ENCODE results near the gene ETS2. TPM values are rescaled to one million over a fixed set of nuclear protein-coding genes. Genes with fewer than 3 reads are reported as not detected.
"Not testable (repeated sequence)": the region's sequence is repeated elsewhere in the genome, so short reads cannot be mapped to it uniquely, and the experiment has no call there.

ETS2 gene
- total RNA-seq, 2 donors from 2014 or later: 8.1 to 10.9 TPM

DNA sequence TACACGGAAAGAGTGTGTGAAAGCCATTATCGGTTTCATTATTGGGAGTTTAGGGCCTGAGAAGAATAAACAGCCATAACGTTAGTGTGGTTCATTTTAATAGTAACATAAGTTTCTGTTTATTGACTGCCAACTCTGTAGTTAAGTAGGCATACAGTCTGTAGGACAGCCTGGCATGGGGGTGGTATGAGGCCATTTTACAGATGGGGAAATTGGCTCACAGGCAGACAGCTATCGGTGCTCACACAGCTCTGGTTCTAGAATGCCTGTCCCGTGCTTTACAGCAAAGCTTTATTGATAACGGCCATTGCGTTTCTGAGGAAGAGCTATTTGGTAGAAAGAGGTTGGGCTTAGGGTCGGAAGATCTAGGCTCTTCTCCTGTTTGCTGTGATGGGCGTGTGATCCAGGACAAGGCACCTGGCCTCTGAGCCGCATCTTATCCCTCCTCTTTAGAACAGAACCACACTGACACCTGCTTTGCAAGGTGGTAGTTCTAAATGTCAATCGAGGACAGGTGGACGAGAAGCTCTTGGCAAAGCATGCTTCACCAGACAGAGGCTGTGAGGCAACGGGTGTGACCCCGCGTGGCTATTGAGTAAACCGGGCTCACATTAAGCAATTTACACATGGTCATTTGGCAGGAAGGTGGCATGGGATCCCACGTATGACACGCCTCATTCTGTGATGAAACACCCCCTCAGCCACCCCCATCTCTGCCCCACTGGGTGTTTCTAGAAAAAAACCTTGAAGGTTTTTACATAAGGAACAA is 14.9 kb downstream of the ETS2 start:
- no peak overlapping the region for H3K27ac Mint-ChIP-seq
- no peaks in the 10 kb centered on the region for H3K4me1 Mint-ChIP-seq
- H3K36me3 Mint-ChIP-seq (ENCODE audit: low read depth): peaks cover under 1% of the 10 kb centered on the region
- no peak overlapping the region for H3K4me3 Mint-ChIP-seq
- DNase-seq (no peak), ATAC-seq (no peak)
- no peaks in the 10 kb centered on the region for H3K27me3 Mint-ChIP-seq
- no peaks in the 10 kb centered on the region for H3K9me3 ChIP-seq (ENCODE audit: control insufficient read depth, low read length, poor library complexity, severe bottlenecking)

DNA sequence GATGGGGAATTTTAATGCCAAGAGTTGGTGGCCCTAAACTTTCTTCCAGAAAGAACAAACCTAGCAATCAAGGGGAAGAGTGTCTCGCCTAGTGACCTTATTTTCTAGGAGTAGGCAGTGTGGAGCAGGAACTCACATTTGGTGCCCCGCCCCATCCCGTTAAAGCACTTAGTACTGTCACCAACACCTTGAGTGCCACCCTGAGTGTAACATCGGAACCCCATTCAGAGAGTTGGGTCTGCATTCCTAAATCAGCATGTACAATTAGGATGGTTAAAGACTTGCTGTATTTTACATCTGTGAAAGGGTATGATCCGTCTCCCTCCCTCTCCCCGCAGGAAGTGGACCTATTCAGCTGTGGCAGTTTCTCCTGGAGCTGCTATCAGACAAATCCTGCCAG is 15.5 kb downstream of the ETS2 start:
- Mint-ChIP-seq H3K27me3 (no peaks in the 10 kb centered on the region), H3K36me3 (ENCODE audit: low read depth) (no peaks in the 10 kb centered on the region), H3K27ac (no peak overlapping the region), H3K4me3 (no peak overlapping the region), H3K4me1 (no peaks in the 10 kb centered on the region)
- no peaks in the 10 kb centered on the region for H3K9me3 ChIP-seq (ENCODE audit: control insufficient read depth, low read length, poor library complexity, severe bottlenecking)
- ATAC-seq (no peak), DNase-seq (no peak)

- Mint-ChIP-seq H3K36me3 (ENCODE audit: low read depth) (no peaks in the 10 kb centered on the region), H3K4me1 (no peaks in the 10 kb centered on the region), H3K4me3 (no peak overlapping the region), H3K27ac (no peak overlapping the region), H3K27me3 (no peaks in the 10 kb centered on the region)
- no peak for ATAC-seq
- no peaks in the 10 kb centered on the region for H3K9me3 ChIP-seq (ENCODE audit: control insufficient read depth, low read length, poor library complexity, severe bottlenecking)
- DNase-seq: no peak
Observed at GRCh38 chr21:38821959-38822682, 16.4 kb downstream of the ETS2 start.

DNA sequence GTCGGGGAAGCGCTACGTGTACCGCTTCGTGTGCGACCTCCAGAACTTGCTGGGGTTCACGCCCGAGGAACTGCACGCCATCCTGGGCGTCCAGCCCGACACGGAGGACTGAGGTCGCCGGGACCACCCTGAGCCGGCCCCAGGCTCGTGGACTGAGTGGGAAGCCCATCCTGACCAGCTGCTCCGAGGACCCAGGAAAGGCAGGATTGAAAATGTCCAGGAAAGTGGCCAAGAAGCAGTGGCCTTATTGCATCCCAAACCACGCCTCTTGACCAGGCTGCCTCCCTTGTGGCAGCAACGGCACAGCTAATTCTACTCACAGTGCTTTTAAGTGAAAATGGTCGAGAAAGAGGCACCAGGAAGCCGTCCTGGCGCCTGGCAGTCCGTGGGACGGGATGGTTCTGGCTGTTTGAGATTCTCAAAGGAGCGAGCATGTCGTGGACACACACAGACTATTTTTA is 17.1 kb downstream of the ETS2 start:
- H3K27ac Mint-ChIP-seq: no peak overlapping the region
- H3K36me3 Mint-ChIP-seq (ENCODE audit: low read depth): no peaks in the 10 kb centered on the region
- DNase-seq (no peak), ATAC-seq (no peak)
- H3K27me3 Mint-ChIP-seq: no peaks in the 10 kb centered on the region
- no peaks in the 10 kb centered on the region for H3K9me3 ChIP-seq (ENCODE audit: control insufficient read depth, low read length, poor library complexity, severe bottlenecking)
- no peak overlapping the region for H3K4me3 Mint-ChIP-seq
- no peaks in the 10 kb centered on the region for H3K4me1 Mint-ChIP-seq

GRCh38 chr21:38823737-38824123 is 18.0 kb downstream of the ETS2 start:
- Mint-ChIP-seq H3K27ac (no peak overlapping the region), H3K27me3 (no peaks in the 10 kb centered on the region), H3K36me3 (ENCODE audit: low read depth) (no peaks in the 10 kb centered on the region), H3K4me3 (no peak overlapping the region), H3K4me1 (no peaks in the 10 kb centered on the region)
- no peaks in the 10 kb centered on the region for H3K9me3 ChIP-seq (ENCODE audit: control insufficient read depth, low read length, poor library complexity, severe bottlenecking)
- ATAC-seq (no peak), DNase-seq (no peak)

DNA sequence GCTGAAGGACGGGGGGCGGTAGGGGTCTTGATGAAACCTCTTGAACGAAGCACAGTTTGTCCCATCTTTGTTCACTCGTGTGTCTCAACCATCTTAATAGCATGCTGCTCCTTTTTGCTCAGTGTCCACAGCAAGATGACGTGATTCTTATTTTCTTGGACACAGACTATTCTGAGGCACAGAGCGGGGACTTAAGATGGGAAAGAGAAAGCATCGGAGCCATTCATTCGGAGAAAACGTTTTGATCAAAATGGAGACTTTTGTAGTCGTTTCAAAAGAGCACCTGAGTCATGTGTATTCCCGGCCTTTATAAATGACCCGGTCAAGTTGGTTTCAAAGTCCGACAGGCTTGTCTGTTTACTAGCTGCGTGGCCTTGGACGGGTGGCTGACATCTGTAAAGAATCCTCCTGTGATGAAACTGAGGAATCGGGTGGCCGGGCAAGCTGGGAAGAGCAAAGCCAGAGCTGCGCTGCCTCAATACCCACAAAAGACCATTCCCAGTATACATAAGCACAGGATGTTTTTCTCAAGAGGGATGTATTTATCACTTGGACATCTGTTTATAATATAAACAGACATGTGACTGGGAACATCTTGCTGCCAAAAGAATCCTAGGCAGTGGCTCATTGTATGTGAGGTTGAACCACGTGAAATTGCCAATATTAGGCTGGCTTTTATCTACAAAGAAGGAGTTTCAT is 18.5 kb downstream of the ETS2 start:
- H3K4me3 Mint-ChIP-seq: no peak overlapping the region
- H3K4me1 Mint-ChIP-seq: no peaks in the 10 kb centered on the region
- ATAC-seq (no peak), DNase-seq (no peak)
- no peaks in the 10 kb centered on the region for H3K27me3 Mint-ChIP-seq
- no peaks in the 10 kb centered on the region for H3K9me3 ChIP-seq (ENCODE audit: control insufficient read depth, low read length, poor library complexity, severe bottlenecking)
- H3K27ac Mint-ChIP-seq: no peak overlapping the region
- H3K36me3 Mint-ChIP-seq (ENCODE audit: low read depth): no peaks in the 10 kb centered on the region

DNA sequence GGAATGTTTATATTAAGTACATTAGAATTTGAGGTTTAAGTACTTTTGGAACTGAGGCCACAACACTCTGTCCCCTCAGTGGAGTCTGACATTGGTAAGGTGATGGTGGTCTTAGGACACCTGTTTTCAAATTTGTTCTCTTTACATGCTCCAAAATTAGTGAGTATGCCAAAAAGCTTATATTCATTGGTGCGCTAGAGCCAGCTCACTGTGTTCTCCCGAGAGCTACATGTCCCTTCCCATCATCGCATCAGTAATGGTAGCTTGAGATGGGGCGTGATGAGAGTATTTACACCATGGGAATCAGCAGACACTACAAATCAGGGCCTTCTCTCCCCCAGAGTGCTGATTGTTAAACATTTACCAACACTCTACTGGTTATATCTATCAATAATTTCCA is 19.5 kb downstream of the ETS2 start:
- H3K4me3 Mint-ChIP-seq: no peak overlapping the region
- no peak overlapping the region for H3K27ac Mint-ChIP-seq
- no peaks in the 10 kb centered on the region for H3K36me3 Mint-ChIP-seq (ENCODE audit: low read depth)
- H3K27me3 Mint-ChIP-seq: no peaks in the 10 kb centered on the region
- DNase-seq (no peak), ATAC-seq (no peak)
- H3K9me3 ChIP-seq (ENCODE audit: control insufficient read depth, low read length, poor library complexity, severe bottlenecking): no peaks in the 10 kb centered on the region
- H3K4me1 Mint-ChIP-seq: no peaks in the 10 kb centered on the region

- DNase-seq: no peak
- Mint-ChIP-seq H3K36me3 (ENCODE audit: low read depth) (no peaks in the 10 kb centered on the region), H3K27ac (no peak overlapping the region), H3K4me3 (no peak overlapping the region), H3K4me1 (peaks cover 2% of the 10 kb centered on the region), H3K27me3 (no peaks in the 10 kb centered on the region)
- H3K9me3 ChIP-seq (ENCODE audit: control insufficient read depth, low read length, poor library complexity, severe bottlenecking): no peaks in the 10 kb centered on the region
- ATAC-seq: no peak
Observed at GRCh38 chr21:38825921-38826320, 20.2 kb downstream of the ETS2 start.

- not testable (repeated sequence) for DNase-seq; ATAC-seq; H3K9me3 ChIP-seq (ENCODE audit: control insufficient read depth, low read length, poor library complexity, severe bottlenecking); H3K27me3 Mint-ChIP-seq; H3K27ac Mint-ChIP-seq; H3K36me3 Mint-ChIP-seq (ENCODE audit: low read depth); H3K4me3 Mint-ChIP-seq
- peaks cover 15% of the 10 kb centered on the region for H3K4me1 Mint-ChIP-seq
Observed at GRCh38 chr21:38828111-38828510, 22.4 kb downstream of the ETS2 start.

DNA sequence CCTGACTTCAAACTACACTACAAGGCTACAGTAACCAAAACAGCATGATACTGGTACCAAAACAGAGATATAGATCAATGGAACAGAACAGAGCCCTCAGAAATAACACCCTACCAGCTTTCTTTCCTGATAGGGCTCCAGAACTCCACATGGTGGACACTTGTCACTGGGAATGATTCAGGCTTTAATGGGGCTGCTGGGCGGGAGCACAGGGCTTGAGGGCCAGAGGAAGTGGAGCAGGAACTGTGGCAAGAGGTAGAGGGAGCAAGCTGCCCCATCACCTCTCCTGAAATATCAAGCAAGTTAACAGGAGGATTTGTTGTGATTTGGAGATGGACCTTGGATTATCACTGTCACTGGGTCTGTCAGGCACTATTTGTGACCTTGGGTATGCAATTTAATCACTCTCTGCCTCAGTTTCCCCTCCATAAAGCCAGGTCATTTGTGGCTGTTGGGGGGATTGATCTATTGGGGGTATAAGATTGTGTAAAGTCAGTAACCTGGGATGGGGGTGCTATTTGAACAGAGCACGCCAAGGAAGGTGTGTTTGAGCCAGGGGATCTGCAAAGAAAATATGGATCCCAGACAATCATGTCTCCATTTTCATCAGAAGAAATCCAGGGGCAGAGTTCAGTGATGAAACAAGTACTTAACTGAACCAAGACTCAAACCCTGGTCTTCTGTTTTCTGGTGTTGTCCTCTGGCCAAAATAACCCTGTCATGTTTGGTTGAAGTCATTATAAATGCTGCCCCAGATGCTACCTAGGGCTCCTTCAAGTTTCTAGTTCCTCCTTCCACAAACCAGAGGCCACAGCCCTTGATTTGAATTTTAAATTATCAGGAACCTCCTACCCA is 25.2 kb downstream of the ETS2 start:
- no peaks in the 10 kb centered on the region for H3K9me3 ChIP-seq (ENCODE audit: control insufficient read depth, low read length, poor library complexity, severe bottlenecking)
- peaks cover 19% of the 10 kb centered on the region for H3K4me1 Mint-ChIP-seq
- H3K4me3 Mint-ChIP-seq: no peak overlapping the region
- ATAC-seq (no peak), DNase-seq (no peak)
- no peaks in the 10 kb centered on the region for H3K36me3 Mint-ChIP-seq (ENCODE audit: low read depth)
- H3K27me3 Mint-ChIP-seq: peaks cover 23% of the 10 kb centered on the region
- peak overlapping the region; percentile 41 for H3K27ac Mint-ChIP-seq

- ATAC-seq (peak; percentile 96), DNase-seq (no peak)
- Mint-ChIP-seq H3K4me1 (peaks cover 19% of the 10 kb centered on the region), H3K36me3 (ENCODE audit: low read depth) (no peaks in the 10 kb centered on the region), H3K4me3 (peak overlapping the region; percentile 1), H3K27me3 (peaks cover 27% of the 10 kb centered on the region), H3K27ac (peak overlapping the region; percentile 41)
- H3K9me3 ChIP-seq (ENCODE audit: control insufficient read depth, low read length, poor library complexity, severe bottlenecking): no peaks in the 10 kb centered on the region
Observed at GRCh38 chr21:38831526-38832467, 26.1 kb downstream of the ETS2 start.

DNA sequence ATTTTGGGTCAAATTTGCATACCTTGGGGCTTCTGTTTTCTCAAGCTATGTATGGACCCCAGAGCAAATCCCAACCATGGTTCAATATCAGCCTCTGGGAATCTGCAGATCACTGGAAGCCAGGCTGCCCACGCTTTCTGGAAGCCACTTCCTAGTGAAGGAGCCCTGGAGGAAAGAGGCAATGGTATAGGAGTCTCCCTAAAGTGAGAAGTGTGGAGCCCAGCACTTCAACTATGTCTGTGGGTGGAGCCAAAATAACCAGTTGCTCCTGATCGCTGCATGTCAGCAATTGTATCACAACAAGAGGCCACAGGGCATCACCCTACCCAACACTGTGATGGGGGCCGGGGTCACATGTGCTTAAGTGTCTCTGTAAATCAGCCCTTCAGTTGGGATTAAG is 26.9 kb downstream of the ETS2 start:
- no peak for DNase-seq
- H3K27me3 Mint-ChIP-seq: peaks cover 27% of the 10 kb centered on the region
- H3K27ac Mint-ChIP-seq: no peak overlapping the region
- H3K9me3 ChIP-seq (ENCODE audit: control insufficient read depth, low read length, poor library complexity, severe bottlenecking): no peaks in the 10 kb centered on the region
- ATAC-seq: no peak
- H3K4me1 Mint-ChIP-seq: peaks cover 19% of the 10 kb centered on the region
- no peaks in the 10 kb centered on the region for H3K36me3 Mint-ChIP-seq (ENCODE audit: low read depth)
- H3K4me3 Mint-ChIP-seq: no peak overlapping the region

Data from T-helper 17 cell (primary cell).